AG08395 (cell line): Measurements from ENCODE around the gene TDRKH.
A peak's percentile ranks its signal among the peaks of the same experiment; 100 is the strongest.

Experiments used
- DNase-seq: peaks from one replicate; pipeline ENCODE4 v3.0.0; 2012; ENCODE audit warnings: mixed read lengths, low spot score

Gene TDRKH

GRCh38 chr1:151790071-151790939, at the start of gene TDRKH:
Gene TDRKH (minus strand): TSS chr1:151790500. CDS start chr1:151783022, 7,478 bp downstream.
- peak; percentile 100 for DNase-seq

- DNase-seq = no peak
Observed at GRCh38 chr1:151839457-151840403, 49.4 kb upstream of the TDRKH start, which contains the start of gene C2CD4D. Gene C2CD4D (minus strand): TSS chr1:151839820. CDS start chr1:151838989, 831 bp downstream.

- DNase-seq = no peak
Observed at GRCh38 chr1:151839082-151839412, 48.7 kb upstream of the TDRKH start.

- DNase-seq = no peak
Observed at GRCh38 chr1:151838222-151839081, 48.2 kb upstream of the TDRKH start.

GRCh38 chr1:151837884-151838221, 47.6 kb upstream of the TDRKH start:
- peak; percentile 53 for DNase-seq

- DNase-seq = no peak
Observed at GRCh38 chr1:151837197-151837596, 46.9 kb upstream of the TDRKH start.

GRCh38 chr1:151835596-151835995, 45.3 kb upstream of the TDRKH start:
- DNase-seq = no peak

GRCh38 chr1:151834239-151834638, 43.9 kb upstream of the TDRKH start:
- DNase-seq = no peak

GRCh38 chr1:151833172-151833900, 43.0 kb upstream of the TDRKH start:
- no peak for DNase-seq

- DNase-seq = peak; percentile 66
Observed at GRCh38 chr1:151832318-151832980, 42.1 kb upstream of the TDRKH start.

GRCh38 chr1:151831605-151832004, 41.3 kb upstream of the TDRKH start, which contains the start of gene RORC:
Gene RORC (minus strand): TSS chr1:151831802. CDS start chr1:151831764, 38 bp downstream.
- no peak for DNase-seq

GRCh38 chr1:151831256-151831591, 40.9 kb upstream of the TDRKH start:
- no peak for DNase-seq

GRCh38 chr1:151830055-151830454, 39.8 kb upstream of the TDRKH start:
- DNase-seq = no peak

GRCh38 chr1:151829352-151830046, 39.2 kb upstream of the TDRKH start:
- no peak for DNase-seq

GRCh38 chr1:151828921-151829320, 38.6 kb upstream of the TDRKH start:
- DNase-seq = peak; percentile 64

- DNase-seq = no peak
Observed at GRCh38 chr1:151827853-151828252, 37.6 kb upstream of the TDRKH start.

- no peak for DNase-seq
Observed at GRCh38 chr1:151825751-151826660, 35.7 kb upstream of the TDRKH start.

- DNase-seq = no peak
Observed at GRCh38 chr1:151825204-151825603, 34.9 kb upstream of the TDRKH start.

GRCh38 chr1:151823175-151823574, 32.9 kb upstream of the TDRKH start:
- DNase-seq = no peak
